Measurements from ENCODE around the gene SASH3.

GRCh38 chrX:129825746-129826505 is 46.2 kb downstream of the SASH3 start:
- no peak for TF ChIP-seq TAF1 (IDR thresholded peaks at IDR 0.05; ENCODE audit: low read depth, low read length)
- TF ChIP-seq POLR2A (IDR thresholded peaks at IDR 0.05; ENCODE audit: low read depth, low read length), result no peak
- no peak for TF ChIP-seq POU2F2 (IDR thresholded peaks at IDR 0.05; ENCODE audit: low read depth, low read length)
- no peak for TF ChIP-seq POLR2AphosphoS5 (IDR thresholded peaks at IDR 0.05; ENCODE audit: low read depth, low read length)
